Fibroblast of villous mesenchyme (primary cell): ENCODE measurements around the gene PCSK6. TPM values are rescaled to one million over a fixed set of nuclear protein-coding genes. Genes with fewer than 3 reads are reported as not detected.

ENCODE experiments used
- DNase-seq: peaks from one replicate; pipeline ENCODE4 v3.0.0-alpha.2; 2010; ENCODE audit warnings: low read depth
- H3K4me3 ChIP-seq: 2 replicates; pipeline ENCODE4 v1.5.1; 2011; ENCODE audit warnings: low read depth, mild to moderate bottlenecking, low read length
- total RNA-seq: library from RNA; depleted of rRNA; stranded (reverse); fragments of >200 nt; gene quantifications from 2 replicates; pipeline ENCODE4 v1.2.3, GENCODE V29; 2012
- TF ChIP-seq, protein P1 (sequence below): IDR thresholded peaks from 2 replicates; pipeline ENCODE4 v1.5.1; 2012; ENCODE audit warnings: low read depth, mild to moderate bottlenecking, low read length; ENCODE audit not compliant: insufficient read depth

Gene PCSK6
- total RNA-seq, 1 donor = 10.4 TPM

DNA sequence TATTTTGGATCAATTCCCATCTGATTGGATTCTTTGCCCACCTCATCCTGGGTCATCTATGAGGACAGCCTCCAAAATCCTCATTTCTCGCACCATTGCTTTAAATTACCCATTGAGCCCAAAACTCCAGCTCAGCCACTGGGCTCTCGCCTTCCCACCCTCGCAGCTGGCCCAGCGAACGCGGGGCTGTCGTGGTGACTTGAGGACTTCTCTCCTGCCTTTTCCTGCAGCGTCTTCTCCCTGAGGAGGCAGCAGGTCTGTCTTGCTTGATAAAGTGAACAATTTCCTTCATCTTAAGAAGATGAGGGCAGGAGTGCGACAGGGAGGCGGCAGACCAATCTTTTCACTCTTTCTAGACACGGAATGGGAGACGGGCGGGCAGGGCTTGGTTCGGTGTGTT lies 161.5 kb downstream of the PCSK6 start:
- TF ChIP-seq, protein P1, sequence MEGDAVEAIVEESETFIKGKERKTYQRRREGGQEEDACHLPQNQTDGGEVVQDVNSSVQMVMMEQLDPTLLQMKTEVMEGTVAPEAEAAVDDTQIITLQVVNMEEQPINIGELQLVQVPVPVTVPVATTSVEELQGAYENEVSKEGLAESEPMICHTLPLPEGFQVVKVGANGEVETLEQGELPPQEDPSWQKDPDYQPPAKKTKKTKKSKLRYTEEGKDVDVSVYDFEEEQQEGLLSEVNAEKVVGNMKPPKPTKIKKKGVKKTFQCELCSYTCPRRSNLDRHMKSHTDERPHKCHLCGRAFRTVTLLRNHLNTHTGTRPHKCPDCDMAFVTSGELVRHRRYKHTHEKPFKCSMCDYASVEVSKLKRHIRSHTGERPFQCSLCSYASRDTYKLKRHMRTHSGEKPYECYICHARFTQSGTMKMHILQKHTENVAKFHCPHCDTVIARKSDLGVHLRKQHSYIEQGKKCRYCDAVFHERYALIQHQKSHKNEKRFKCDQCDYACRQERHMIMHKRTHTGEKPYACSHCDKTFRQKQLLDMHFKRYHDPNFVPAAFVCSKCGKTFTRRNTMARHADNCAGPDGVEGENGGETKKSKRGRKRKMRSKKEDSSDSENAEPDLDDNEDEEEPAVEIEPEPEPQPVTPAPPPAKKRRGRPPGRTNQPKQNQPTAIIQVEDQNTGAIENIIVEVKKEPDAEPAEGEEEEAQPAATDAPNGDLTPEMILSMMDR = no peak
- no peak overlapping the region for H3K4me3 ChIP-seq
- DNase-seq = no peak

GRCh38 chr15:101327147-101327740 lies 162.3 kb downstream of the PCSK6 start:
- H3K4me3 ChIP-seq = no peak overlapping the region
- TF ChIP-seq, protein P1 = no peak
- DNase-seq = no peak

- H3K4me3 ChIP-seq = no peak overlapping the region
- DNase-seq = no peak
- TF ChIP-seq, protein P1 = no peak
These were observed 162.9 kb downstream of the PCSK6 start for GRCh38 chr15:101326462-101327146.

DNA sequence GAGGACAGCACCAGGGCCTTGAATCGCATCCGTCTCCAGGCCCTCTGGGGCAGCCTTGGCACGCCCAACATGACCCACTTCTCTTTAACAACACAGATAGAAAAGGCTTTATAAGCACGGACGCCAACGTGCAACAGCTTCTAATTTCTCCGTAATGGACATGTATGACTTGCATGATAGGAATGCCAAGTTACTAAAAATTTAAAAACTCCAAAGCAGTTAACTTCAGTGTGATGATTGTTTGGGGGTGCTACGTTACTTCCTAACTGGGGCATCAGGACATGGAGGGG lies 163.5 kb downstream of the PCSK6 start:
- DNase-seq = no peak
- H3K4me3 ChIP-seq = no peak overlapping the region
- TF ChIP-seq, protein P1 = no peak

DNA sequence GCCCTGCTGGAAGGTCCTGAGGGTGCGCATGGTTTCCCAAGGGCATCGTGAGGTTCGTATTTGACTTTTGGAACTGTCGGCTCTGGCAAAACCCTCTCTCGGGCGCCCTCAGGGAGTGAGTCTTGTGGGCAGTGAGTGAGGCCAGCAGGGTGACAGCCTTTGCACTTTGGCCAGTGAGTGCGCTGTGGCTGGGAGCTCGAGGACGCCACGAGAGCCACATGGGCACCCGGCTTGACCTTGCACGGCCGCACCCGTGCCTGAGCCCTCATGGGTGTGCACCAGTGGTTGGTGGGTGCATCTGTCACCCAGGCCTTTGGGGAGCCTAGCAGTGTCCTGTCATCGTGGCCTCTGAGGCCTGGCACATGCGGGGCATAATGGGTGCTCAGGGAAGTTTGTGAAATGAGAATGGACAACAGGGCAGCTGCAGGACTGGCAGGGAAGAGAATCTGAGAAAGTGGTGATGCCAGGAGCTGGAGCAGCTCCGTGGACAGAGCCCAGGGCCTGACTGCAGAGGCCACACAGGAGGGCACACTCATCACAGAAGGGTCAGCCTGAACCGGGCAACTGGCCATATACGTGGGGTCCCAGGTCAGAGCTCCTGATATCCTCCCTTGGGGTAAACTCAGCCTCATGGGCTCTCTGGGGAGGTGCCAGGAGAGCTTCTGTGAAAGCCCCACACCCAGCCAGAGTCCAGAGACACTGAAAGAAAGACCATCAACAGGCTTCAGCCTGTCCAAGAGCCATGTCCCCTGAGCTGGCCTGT lies 164.1 kb downstream of the PCSK6 start:
- no peak for DNase-seq
- TF ChIP-seq, protein P1 = no peak
- no peak overlapping the region for H3K4me3 ChIP-seq

- TF ChIP-seq, protein P1 = no peak
- no peak overlapping the region for H3K4me3 ChIP-seq
- DNase-seq = no peak
These were observed 164.9 kb downstream of the PCSK6 start for GRCh38 chr15:101324524-101325177.
